Adrenal gland (tissue), 12 donors: ENCODE results near the gene LEFTY1. TPM values are rescaled to one million over a fixed set of nuclear protein-coding genes. Genes with fewer than 3 reads are reported as not detected.
A peak's percentile ranks its signal among the peaks of the same experiment; 100 is the strongest.
"Not testable (repeated sequence)": the region's sequence is repeated elsewhere in the genome, so short reads cannot be mapped to it uniquely, and the experiment has no call there.

Experiments
- DNase-seq, 7 donors: peaks; one replicate each; pipeline ENCODE4 v3.0.0-alpha.2; 2019 to 2020
- H3K27ac ChIP-seq, 5 donors: fragments of 200-600 bp; sonication (generic) in 4 of 5; 1 replicate in 3 of 5; 2 replicates in 2 of 5; pipeline versions ENCODE4 v1.5.1 to v1.8.0; 2016 to 2020; ENCODE audit warnings: mild to moderate bottlenecking in 1 of 5
- H3K27me3 ChIP-seq: fragments of 200-600 bp; 2 replicates; pipeline ENCODE4 v1.8.0; 2021
- H3K36me3 ChIP-seq, 2 donors: fragments of 200-600 bp; replicated peaks in 1 of 2; 1 replicate in 1 of 2; 2 replicates in 1 of 2; pipeline versions ENCODE4 v1.5.1 to v1.8.0; 2018 to 2022
- H3K4me1 ChIP-seq, 2 donors: fragments of 200-600 bp; replicated peaks in 1 of 2; 1 replicate in 1 of 2; 2 replicates in 1 of 2; pipeline versions ENCODE4 v1.5.1 to v1.8.0; 2018 to 2021
- H3K4me3 ChIP-seq, 4 donors: fragments of 200-600 bp; sonication (generic) in 3 of 4; one replicate each; pipeline ENCODE4 v1.5.1; 2016 to 2018
- H3K9me3 ChIP-seq, 3 donors: fragments of 200-600 bp; sonication (generic) in 1 of 3; replicated peaks in 1 of 3; 1 replicate in 2 of 3; 2 replicates in 1 of 3; pipeline versions ENCODE4 v1.5.1 to v1.8.0; 2016 to 2021
- CTCF ChIP-seq, 6 experiments: fragments of 450-650 bp in 4 of 6; fragments of 200-600 bp in 2 of 6; sonication (generic) in 1 of 6; IDR thresholded peaks; 1 replicate in 5 of 6; 2 replicates in 1 of 6; pipeline versions ENCODE4 v1.5.1 to v1.8.0; 2016 to 2021; ENCODE audit warnings: antibody characterized with exemption in 6 of 6, mild to moderate bottlenecking in 2 of 6, moderate library complexity in 1 of 6
- POLR2A ChIP-seq, 2 donors: fragments of 450-650 bp; IDR thresholded peaks; one replicate each; pipeline ENCODE4 v1.6.1; 2017; ENCODE audit warnings: antibody characterized with exemption in 2 of 2, mild to moderate bottlenecking in 2 of 2, moderate library complexity in 1 of 2
- WGBS, 4 donors: extraction: QIAGEN DNeasy Blood & Tissue Kit in 2 of 4; methylation state at CpG; one replicate each; pipeline versions ENCODE4 v1.1.5 to v1.1.7; 2013 to 2017; 5-methylcytosine and 5-hydroxymethylcytosine counted together
- intact Hi-C, 2 donors: fragments of 100-400 bp; cut with DNase I; formaldehyde crosslinking; loops; one replicate each; pipeline versions ENCODE4 v1.14.1 to v1.15.0; 2022 to 2023
- polyA plus RNA-seq, 3 donors: library from polyadenylated mRNA; stranded (reverse); fragments of 200-250 nt in 2 of 3; fragments of 350-450 nt in 1 of 3; fragmentation: Illumina TruSeq in 1 of 3; extraction: RNeasy Lipid Tissue Mini Kit (QIAGEN cat#74804) in 1 of 3; gene quantifications; one replicate each; pipeline ENCODE4 v1.2.3, GENCODE V29; 2013 to 2014
- total RNA-seq, 9 donors: library from RNA; depleted of rRNA in 4 of 9; stranded (reverse); fragments of >200 nt in 4 of 9; fragments of 120-200 nt in 1 of 9; fragmentation: NEBNext Ultra II Directional in 1 of 9; extraction: Animal tissue kit (Norgen Biotek cat#: 25700) in 1 of 9; gene quantifications; one replicate each; pipeline versions ENCODE4 v1.1.0 to v1.2.4, GENCODE V29; 2013 to 2023
- donor health status: healthy with polysubstance abuse.
- donor health status: Bipolar disorder and iron deficiency.
- donor health status: DM: yes; HTN: yes; CAD: no.
- donor health status: DM: no; HTN: no; CAD: no.
- donor health status: DM: no; HTN: no; CAD: no.
- donor health status: DM: yes; HTN: yes; CAD: no.

LEFTY1 gene
- total and polyA plus RNA-seq, 12 donors: 0.15 to 1.5 (median 0.55) TPM; not detected in 5

DNA sequence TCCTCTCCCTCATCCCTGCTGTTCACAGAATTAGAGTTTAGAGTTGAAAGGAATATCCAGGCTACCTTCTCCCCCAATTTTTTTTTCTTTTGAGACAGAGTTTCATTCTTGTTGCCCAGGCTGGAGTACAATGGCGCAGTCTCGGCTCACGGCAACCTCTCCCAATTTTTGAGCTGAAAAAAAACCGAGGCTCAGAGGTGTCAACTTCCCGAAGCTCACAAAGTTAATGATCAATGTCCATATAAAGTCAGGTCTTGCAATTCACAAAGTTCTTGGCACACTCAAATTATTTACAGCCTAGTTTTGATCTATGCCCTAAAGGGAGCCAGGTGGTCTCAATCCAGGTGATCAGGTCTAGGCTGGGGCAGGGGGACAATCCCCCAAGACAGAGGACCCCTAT lies 797 bp upstream of the LEFTY1 start:
- DNase-seq: no peak
- Histone ChIP-seq H3K4me1 (no peaks in the 10 kb centered on the region), H3K4me3 (no peak overlapping the region), H3K36me3 (no peaks in the 10 kb centered on the region), H3K27ac (no peak overlapping the region), H3K9me3 (no peaks in the 10 kb centered on the region), H3K27me3 (no peaks in the 10 kb centered on the region)
- no peak for TF ChIP-seq CTCF (IDR thresholded peaks at IDR 0.05)
- TF ChIP-seq POLR2A (IDR thresholded peaks at IDR 0.05): no peak
- 87 to 96% (median 92%) methylated on average over 5 of the region's 5 CpGs for WGBS, 4 donors
- intact Hi-C loops: no loop called here

DNA sequence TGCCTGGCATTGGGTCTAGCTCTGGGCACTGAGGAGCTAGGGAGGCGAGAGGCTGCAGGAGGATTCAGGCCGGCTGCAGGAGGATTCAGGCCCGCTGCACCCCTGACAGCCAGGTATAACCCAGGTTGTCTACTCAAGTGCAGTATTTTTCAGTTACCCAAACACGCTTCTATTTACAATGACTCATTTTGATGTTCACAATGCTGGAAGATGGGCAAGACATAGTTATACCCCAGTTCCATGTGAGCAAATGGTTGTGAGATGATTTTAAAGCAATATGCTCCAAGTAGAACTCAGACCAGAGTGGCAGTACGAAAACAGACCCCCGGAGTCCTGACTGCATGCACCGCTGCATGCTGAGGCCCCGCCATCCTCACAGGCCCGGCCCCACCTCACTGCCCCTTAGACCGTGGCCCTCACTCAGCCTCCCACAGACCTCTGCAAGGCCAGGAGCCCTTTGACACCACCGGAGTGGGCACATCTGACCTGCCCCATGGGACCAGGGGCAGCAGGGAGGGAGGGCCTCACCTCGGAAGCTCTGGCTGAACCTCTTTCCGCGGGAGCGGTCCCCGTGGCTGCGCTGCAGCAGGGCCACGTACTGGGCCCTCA lies 553 bp downstream of the LEFTY1 start:
- intact Hi-C loops: no loop called here
- no peak for TF ChIP-seq POLR2A (IDR thresholded peaks at IDR 0.05)
- no peak for TF ChIP-seq CTCF (IDR thresholded peaks at IDR 0.05)
- no peaks in the 10 kb centered on the region for H3K27me3 ChIP-seq
- no peaks in the 10 kb centered on the region for H3K9me3 ChIP-seq
- DNase-seq: no peak
- no peak overlapping the region for H3K4me3 ChIP-seq
- H3K36me3 ChIP-seq: no peaks in the 10 kb centered on the region
- WGBS, 4 donors: 86 to 94% (median 91%) methylated on average over 10 to 18 of the region's 18 CpGs
- no peaks in the 10 kb centered on the region for H3K4me1 ChIP-seq
- peak overlapping the region in 1 of 5 donors; percentile 22 for H3K27ac ChIP-seq

DNA sequence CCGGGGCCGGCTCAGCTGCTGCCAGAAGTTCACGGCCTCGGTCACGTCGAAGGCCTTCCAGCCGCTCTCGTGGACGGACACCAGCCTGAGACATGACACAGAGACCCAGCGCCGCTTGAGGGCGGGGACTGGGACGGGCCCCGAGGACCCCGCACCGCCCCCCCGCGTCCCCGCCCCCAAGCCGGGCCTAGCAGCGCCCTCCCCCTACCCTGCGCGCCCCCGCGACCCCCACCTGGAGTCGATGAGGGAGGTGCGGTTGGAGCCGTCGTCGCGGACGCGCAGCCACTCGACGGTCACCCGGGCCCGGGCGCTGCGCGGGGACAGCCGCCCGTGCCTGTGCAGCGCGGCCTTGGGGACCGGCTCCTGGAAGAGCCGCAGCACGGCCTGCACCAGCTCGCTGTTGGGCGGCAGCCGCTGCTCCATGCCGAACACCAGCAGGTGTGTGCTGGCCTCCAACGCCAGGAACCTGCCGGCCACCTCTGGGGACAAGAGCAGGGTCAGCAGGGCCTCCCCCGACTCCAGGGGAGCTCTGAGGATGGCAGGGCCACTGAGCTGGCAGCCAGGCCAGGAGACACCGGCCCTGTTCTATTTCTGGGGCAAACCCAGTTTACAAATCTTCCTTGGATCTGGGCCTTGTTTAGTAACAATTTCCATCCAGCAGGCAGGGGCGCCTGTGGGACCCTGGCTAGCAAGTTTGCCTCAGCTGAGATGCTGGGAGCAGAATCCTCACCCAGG lies 1.2 kb downstream of the LEFTY1 start:
- H3K9me3 ChIP-seq, H3K4me1 ChIP-seq, H3K36me3 ChIP-seq, intact Hi-C loops, H3K27me3 ChIP-seq, H3K4me3 ChIP-seq: not testable (repeated sequence)
- H3K27ac ChIP-seq: peak overlapping the region in 1 of 5 donors; percentile 22
- DNase-seq: peak in 2 of 7 donors; percentile 24 to 40
- WGBS, 4 donors: 15 to 41% (median 21%) methylated on average over 6 to 36 of the region's 56 CpGs

DNA sequence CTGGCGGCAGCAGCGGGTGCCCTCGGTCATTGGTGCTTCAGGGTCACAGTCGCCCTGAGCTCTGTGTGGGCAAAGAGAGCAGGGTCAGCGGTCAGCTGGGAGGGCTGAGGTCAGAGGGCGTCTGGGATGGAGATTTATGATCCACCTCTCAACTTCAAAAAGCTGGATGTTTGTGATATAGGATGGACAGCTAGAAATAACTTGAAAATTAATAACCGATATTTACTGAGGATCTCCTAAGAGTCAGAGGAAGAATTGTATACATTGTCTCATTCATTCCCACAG lies 2.0 kb downstream of the LEFTY1 start:
- Histone ChIP-seq H3K27ac (no peak overlapping the region), H3K27me3 (no peaks in the 10 kb centered on the region), H3K36me3 (no peaks in the 10 kb centered on the region), H3K4me3 (no peak overlapping the region), H3K4me1 (peaks cover 0 to 4% of the 10 kb centered on the region in 2 donors), H3K9me3 (no peaks in the 10 kb centered on the region)
- no peak for DNase-seq
- 66 to 84% (median 78%) methylated on average over 4 to 7 of the region's 7 CpGs for WGBS, 4 donors
- TF ChIP-seq CTCF (IDR thresholded peaks at IDR 0.05) (no peak), POLR2A (IDR thresholded peaks at IDR 0.05) (no peak)
- intact Hi-C loops: no loop called here
